GM19351 (cell line): ENCODE measurements around the gene SYNE2.

ENCODE experiments used
- ATAC-seq: cut with Tn5 transposase; IDR thresholded peaks from one replicate; pipeline ENCODE4 v1.9.1; 2021; ENCODE audit warnings: mild to moderate bottlenecking, moderate library complexity; ENCODE audit not compliant: unreplicated experiment

SYNE2 gene

GRCh38 chr14:63952933-63953437 lies 100.2 kb downstream of the SYNE2 start:
- no peak for ATAC-seq

- no peak for ATAC-seq
Measured at GRCh38 chr14:63956326-63956725, 103.5 kb downstream of the SYNE2 start.

GRCh38 chr14:63960926-63961567 lies 108.2 kb downstream of the SYNE2 start:
- no peak for ATAC-seq

GRCh38 chr14:63962906-63963305 lies 110.1 kb downstream of the SYNE2 start:
- no peak for ATAC-seq

- ATAC-seq: no peak
Measured at GRCh38 chr14:63963439-63963838, 110.6 kb downstream of the SYNE2 start.

GRCh38 chr14:63964113-63964512 lies 111.3 kb downstream of the SYNE2 start:
- ATAC-seq: no peak

- no peak for ATAC-seq
Measured at GRCh38 chr14:63966407-63966806, 113.6 kb downstream of the SYNE2 start.

- ATAC-seq: no peak
Measured at GRCh38 chr14:63972323-63972932, 119.6 kb downstream of the SYNE2 start.

- no peak for ATAC-seq
Measured at GRCh38 chr14:63974176-63974575, 121.4 kb downstream of the SYNE2 start.

- ATAC-seq: no peak
Measured at GRCh38 chr14:63981569-63981968, 128.8 kb downstream of the SYNE2 start.

- ATAC-seq: no peak
Measured at GRCh38 chr14:63982156-63982555, 129.4 kb downstream of the SYNE2 start.

- ATAC-seq: no peak
Measured at GRCh38 chr14:63982629-63983028, 129.8 kb downstream of the SYNE2 start.

GRCh38 chr14:63986789-63987533 lies 134.2 kb downstream of the SYNE2 start:
- ATAC-seq: no peak

- no peak for ATAC-seq
Measured at GRCh38 chr14:63988579-63988978, 135.8 kb downstream of the SYNE2 start.

GRCh38 chr14:63991833-63992232 lies 139.0 kb downstream of the SYNE2 start:
- ATAC-seq: no peak

GRCh38 chr14:63992858-63993257 lies 140.1 kb downstream of the SYNE2 start:
- no peak for ATAC-seq

- no peak for ATAC-seq
Measured at GRCh38 chr14:63993992-63994391, 141.2 kb downstream of the SYNE2 start.

- ATAC-seq: no peak
Measured at GRCh38 chr14:63995285-63995684, 142.5 kb downstream of the SYNE2 start.

GRCh38 chr14:63996016-63996415 lies 143.2 kb downstream of the SYNE2 start:
- ATAC-seq: no peak

- ATAC-seq: no peak
Measured at GRCh38 chr14:63996625-63997220, 143.9 kb downstream of the SYNE2 start.

GRCh38 chr14:64000749-64001148 lies 147.9 kb downstream of the SYNE2 start:
- no peak for ATAC-seq

- ATAC-seq: no peak
Measured at GRCh38 chr14:64005822-64006221, 153.0 kb downstream of the SYNE2 start.
